ENCODE measurements around the gene ANKRD55.

ANKRD55 gene

DNA sequence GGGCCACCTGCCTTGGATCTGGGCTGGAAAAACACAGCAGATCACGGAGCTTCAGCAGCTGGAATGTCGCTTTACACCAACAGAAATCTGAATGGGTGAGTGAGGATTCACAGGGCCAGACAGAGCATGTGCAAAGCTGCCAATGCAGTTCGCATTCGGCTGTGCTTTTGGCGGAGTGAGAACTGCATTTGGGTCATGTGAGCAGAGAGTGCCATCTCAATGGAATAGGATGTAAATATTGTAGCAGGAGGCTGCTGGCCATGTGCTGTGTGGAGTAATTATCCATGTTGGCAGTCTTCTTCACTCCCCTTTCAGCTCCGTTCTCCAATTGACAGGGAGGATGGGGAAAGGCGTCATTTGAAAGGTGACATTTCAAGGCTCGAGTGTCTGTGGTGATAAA is at the start of gene ANKRD55:
ANKRD55 (minus strand) TSS at position 101 of the 400 bp plus-strand sequence. CDS start 417 bp downstream, outside the sequence.
- no peak for DNase-seq (ENCODE audit: extremely low spot score)
- TF ChIP-seq CTBP1 (IDR thresholded peaks at IDR 0.05; ENCODE audit: borderline replicate concordance) (no peak), TARDBP (IDR thresholded peaks at IDR 0.05) (no peak), HDGF (IDR thresholded peaks at IDR 0.05; ENCODE audit: borderline replicate concordance) (no peak)
- POLR2A ChIA-PET = no interaction called here
- CTCF ChIA-PET = no interaction called here

DNA sequence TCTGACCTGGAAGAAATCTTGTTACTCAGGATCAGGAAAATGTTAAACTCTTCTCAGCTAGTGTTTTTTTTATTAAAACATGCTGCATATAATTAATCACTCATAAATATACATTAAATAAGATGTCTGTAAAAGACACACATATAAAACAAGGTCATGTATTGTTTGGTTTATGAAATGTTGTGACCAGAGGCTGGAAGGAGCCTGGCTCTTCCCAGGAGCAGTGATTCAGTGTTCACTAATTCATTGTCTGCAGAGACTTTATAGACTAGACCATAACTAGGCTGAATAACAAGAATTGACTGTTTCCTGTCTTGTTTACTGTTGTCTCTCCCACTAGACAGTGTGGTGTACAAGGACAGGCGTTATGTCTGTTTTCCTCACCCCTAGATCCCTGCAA is 49.1 kb upstream of the ANKRD55 start:
- ChIA-PET POLR2A (no interaction called here), CTCF (no interaction called here)
- TF ChIP-seq SUZ12 (IDR thresholded peaks at IDR 0.05) (no peak), FOXK2 (IDR thresholded peaks at IDR 0.05) (no peak), BHLHE40 (IDR thresholded peaks at IDR 0.05; ENCODE audit: borderline replicate concordance) (no peak)
- no peak for DNase-seq (ENCODE audit: extremely low spot score)

DNA sequence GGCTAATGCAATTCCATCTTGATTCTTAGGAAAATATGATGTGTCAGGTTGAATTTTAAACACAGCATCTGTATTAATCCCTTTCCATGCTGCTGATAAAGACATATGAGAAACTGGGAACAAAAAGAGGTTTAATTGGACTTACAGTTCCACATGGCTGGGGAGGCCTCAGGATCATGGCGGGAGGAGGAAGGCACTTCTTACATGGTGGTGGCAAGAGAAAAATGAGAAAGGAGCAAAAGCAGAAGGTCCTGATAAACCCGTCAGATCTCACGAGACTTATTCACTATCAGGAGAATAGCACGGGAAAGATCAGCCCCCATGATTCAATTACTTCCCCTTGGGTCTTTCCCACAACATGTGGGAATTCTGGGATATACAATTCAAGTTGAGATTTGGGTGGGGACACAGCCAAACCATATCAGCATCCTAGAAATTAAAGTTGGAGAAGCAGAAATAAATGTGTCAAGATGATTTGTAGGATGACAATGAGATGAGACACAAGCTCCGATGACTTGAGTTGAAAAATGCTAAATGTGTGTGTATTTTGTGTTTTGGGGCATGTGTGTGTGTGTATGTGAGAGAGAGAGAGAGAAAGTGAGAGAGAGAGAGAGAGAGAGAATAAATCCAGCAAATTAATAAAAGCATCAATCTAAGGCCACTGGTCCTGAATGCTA is 48.5 kb upstream of the ANKRD55 start:
- CTCF ChIA-PET = no interaction called here

DNA sequence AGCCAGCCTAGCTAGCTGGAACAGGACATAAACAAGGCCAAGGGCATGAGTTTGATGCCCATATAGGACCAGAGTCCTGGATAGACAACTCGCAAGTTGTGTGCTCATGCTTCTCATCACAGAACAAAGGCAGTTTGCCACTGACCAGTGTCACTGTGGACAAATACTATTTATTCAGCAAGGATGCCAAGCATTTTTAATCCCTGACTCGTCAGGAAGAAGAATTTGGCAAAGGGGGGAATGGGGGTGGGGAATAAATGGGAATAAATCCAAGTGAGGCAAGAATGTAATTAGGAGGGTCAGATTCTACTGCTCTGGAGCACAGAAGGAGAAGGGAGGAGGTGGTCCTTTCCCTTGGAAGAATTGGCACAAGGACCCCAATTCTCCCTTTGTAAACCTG is 46.8 kb upstream of the ANKRD55 start:
- no peak for TF ChIP-seq ELF4 (IDR thresholded peaks at IDR 0.05)
- no peak for TF ChIP-seq HDGF (IDR thresholded peaks at IDR 0.05; ENCODE audit: borderline replicate concordance)
- TF ChIP-seq ZNF384 (IDR thresholded peaks at IDR 0.05) = no peak
- TF ChIP-seq SUZ12 (IDR thresholded peaks at IDR 0.05) = no peak
- no peak for TF ChIP-seq CTBP1 (IDR thresholded peaks at IDR 0.05; ENCODE audit: borderline replicate concordance)
- no peak for TF ChIP-seq TARDBP (IDR thresholded peaks at IDR 0.05)
- no peak for TF ChIP-seq FOXM1 (IDR thresholded peaks at IDR 0.05; ENCODE audit: borderline replicate concordance)
- TF ChIP-seq L3MBTL2 (conservative IDR thresholded peaks at IDR 0.05) = no peak
- no peak for TF ChIP-seq BHLHE40 (IDR thresholded peaks at IDR 0.05; ENCODE audit: borderline replicate concordance)
- no peak for TF ChIP-seq NFRKB (IDR thresholded peaks at IDR 0.05)
- TF ChIP-seq ARNT (IDR thresholded peaks at IDR 0.05) = no peak
- TF ChIP-seq LEF1 (IDR thresholded peaks at IDR 0.05; ENCODE audit: borderline replicate concordance) = no peak
- no peak for TF ChIP-seq FOXK2 (IDR thresholded peaks at IDR 0.05)
- TF ChIP-seq FOXA1 (IDR thresholded peaks at IDR 0.05) = no peak
- no peak for TF ChIP-seq SP1 (IDR thresholded peaks at IDR 0.05)
- TF ChIP-seq, protein P1, sequence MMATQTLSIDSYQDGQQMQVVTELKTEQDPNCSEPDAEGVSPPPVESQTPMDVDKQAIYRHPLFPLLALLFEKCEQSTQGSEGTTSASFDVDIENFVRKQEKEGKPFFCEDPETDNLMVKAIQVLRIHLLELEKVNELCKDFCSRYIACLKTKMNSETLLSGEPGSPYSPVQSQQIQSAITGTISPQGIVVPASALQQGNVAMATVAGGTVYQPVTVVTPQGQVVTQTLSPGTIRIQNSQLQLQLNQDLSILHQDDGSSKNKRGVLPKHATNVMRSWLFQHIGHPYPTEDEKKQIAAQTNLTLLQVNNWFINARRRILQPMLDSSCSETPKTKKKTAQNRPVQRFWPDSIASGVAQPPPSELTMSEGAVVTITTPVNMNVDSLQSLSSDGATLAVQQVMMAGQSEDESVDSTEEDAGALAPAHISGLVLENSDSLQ (IDR thresholded peaks at IDR 0.05) = no peak
- ChIA-PET CTCF (no interaction called here), POLR2A (no interaction called here)
- DNase-seq (ENCODE audit: extremely low spot score) = no peak

More for the DNA sequence above, 48.5 kb upstream of the ANKRD55 start:
- TF ChIP-seq ARNT (IDR thresholded peaks at IDR 0.05) (no peak), LEF1 (IDR thresholded peaks at IDR 0.05; ENCODE audit: borderline replicate concordance) (no peak), FOXM1 (IDR thresholded peaks at IDR 0.05; ENCODE audit: borderline replicate concordance) (no peak), SUZ12 (IDR thresholded peaks at IDR 0.05) (no peak), NFRKB (IDR thresholded peaks at IDR 0.05) (no peak), ELF4 (IDR thresholded peaks at IDR 0.05) (no peak), L3MBTL2 (conservative IDR thresholded peaks at IDR 0.05) (no peak), BHLHE40 (IDR thresholded peaks at IDR 0.05; ENCODE audit: borderline replicate concordance) (no peak), ZNF384 (IDR thresholded peaks at IDR 0.05) (no peak)
- TF ChIP-seq, protein P1 (IDR thresholded peaks at IDR 0.05) = no peak
- POLR2A ChIA-PET = no interaction called here
- DNase-seq (ENCODE audit: extremely low spot score) = no peak

DNA sequence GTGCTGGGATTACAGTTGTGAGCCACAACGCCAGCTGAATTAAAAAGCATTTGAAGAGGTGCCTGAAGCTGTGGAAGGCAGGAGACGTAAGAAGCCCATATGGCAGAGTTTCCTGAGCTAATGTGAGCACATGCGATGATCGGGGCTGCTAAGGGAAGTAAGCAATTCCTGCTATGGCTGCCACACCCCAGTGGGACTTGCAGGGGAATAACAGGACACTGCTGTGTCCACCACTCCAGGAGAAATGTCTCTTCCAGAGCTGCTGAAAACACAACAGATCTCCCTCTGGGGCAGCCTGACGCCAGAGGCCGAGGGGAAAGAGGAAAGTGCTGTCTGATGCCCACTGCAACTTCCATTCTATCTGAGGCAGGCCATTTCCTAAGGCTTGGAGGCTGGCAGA is 46.2 kb upstream of the ANKRD55 start:
- DNase-seq (ENCODE audit: extremely low spot score) = no peak
- ChIA-PET CTCF (no interaction called here), POLR2A (no interaction called here)
- no peak for TF ChIP-seq FOXM1 (IDR thresholded peaks at IDR 0.05; ENCODE audit: borderline replicate concordance)
- no peak for TF ChIP-seq SP1 (IDR thresholded peaks at IDR 0.05)
- TF ChIP-seq HDGF (IDR thresholded peaks at IDR 0.05; ENCODE audit: borderline replicate concordance) = no peak
- TF ChIP-seq TARDBP (IDR thresholded peaks at IDR 0.05) = no peak
- TF ChIP-seq FOXK2 (IDR thresholded peaks at IDR 0.05) = no peak
- no peak for TF ChIP-seq L3MBTL2 (conservative IDR thresholded peaks at IDR 0.05)
- TF ChIP-seq, protein P1 (IDR thresholded peaks at IDR 0.05) = no peak
- TF ChIP-seq NFRKB (IDR thresholded peaks at IDR 0.05) = no peak
- no peak for TF ChIP-seq BHLHE40 (IDR thresholded peaks at IDR 0.05; ENCODE audit: borderline replicate concordance)
- TF ChIP-seq SUZ12 (IDR thresholded peaks at IDR 0.05) = no peak
- no peak for TF ChIP-seq CTBP1 (IDR thresholded peaks at IDR 0.05; ENCODE audit: borderline replicate concordance)
- TF ChIP-seq ARNT (IDR thresholded peaks at IDR 0.05) = no peak
- TF ChIP-seq FOXA1 (IDR thresholded peaks at IDR 0.05) = no peak
- no peak for TF ChIP-seq LEF1 (IDR thresholded peaks at IDR 0.05; ENCODE audit: borderline replicate concordance)

DNA sequence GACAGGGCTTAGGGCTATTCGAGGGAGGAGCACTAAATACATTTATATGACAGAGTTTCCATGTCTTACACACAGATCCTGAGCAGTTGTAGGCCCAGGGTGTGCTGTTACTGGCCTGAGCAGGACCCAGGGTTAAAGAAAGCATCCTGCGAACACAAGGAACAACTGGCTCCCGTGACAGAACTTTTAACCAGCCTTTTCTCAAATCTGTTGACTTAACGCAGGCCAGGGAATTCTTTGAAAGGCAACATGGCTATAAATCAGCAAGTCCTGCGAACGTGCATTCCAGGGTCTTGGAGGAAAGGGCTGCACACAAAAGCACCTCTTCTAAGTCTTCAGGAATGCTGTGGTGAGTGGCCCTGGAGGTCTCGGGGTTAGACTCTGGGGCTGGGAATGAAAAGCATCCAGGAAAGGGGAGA is 45.2 kb upstream of the ANKRD55 start:
- no peak for DNase-seq (ENCODE audit: extremely low spot score)
- ChIA-PET POLR2A (no interaction called here), CTCF (no interaction called here)
- no peak for TF ChIP-seq LEF1 (IDR thresholded peaks at IDR 0.05; ENCODE audit: borderline replicate concordance)
- no peak for TF ChIP-seq FOXA1 (IDR thresholded peaks at IDR 0.05)
- no peak for TF ChIP-seq ARNT (IDR thresholded peaks at IDR 0.05)
- TF ChIP-seq HDGF (IDR thresholded peaks at IDR 0.05; ENCODE audit: borderline replicate concordance) = no peak
- no peak for TF ChIP-seq FOXM1 (IDR thresholded peaks at IDR 0.05; ENCODE audit: borderline replicate concordance)
- no peak for TF ChIP-seq CTBP1 (IDR thresholded peaks at IDR 0.05; ENCODE audit: borderline replicate concordance)
- TF ChIP-seq, protein P1 (IDR thresholded peaks at IDR 0.05) = no peak
- no peak for TF ChIP-seq BHLHE40 (IDR thresholded peaks at IDR 0.05; ENCODE audit: borderline replicate concordance)
- TF ChIP-seq ZNF384 (IDR thresholded peaks at IDR 0.05) = no peak
- no peak for TF ChIP-seq NFRKB (IDR thresholded peaks at IDR 0.05)
- TF ChIP-seq FOXK2 (IDR thresholded peaks at IDR 0.05) = no peak
- TF ChIP-seq L3MBTL2 (conservative IDR thresholded peaks at IDR 0.05) = no peak
- no peak for TF ChIP-seq SP1 (IDR thresholded peaks at IDR 0.05)
- TF ChIP-seq ELF4 (IDR thresholded peaks at IDR 0.05) = no peak
- TF ChIP-seq TARDBP (IDR thresholded peaks at IDR 0.05) = no peak
- TF ChIP-seq SUZ12 (IDR thresholded peaks at IDR 0.05) = no peak

Measured in HEK293T (cell line).